NCI-H2029 treated with DMSO at 0.1 percent for 48 hours (cell line): ENCODE results near the gene POLR3A.

Experiments
- DNase-seq: peaks from one replicate; lab custom pipeline; 2025; lab: John Stamatoyannopoulos, UW

The POLR3A gene

GRCh38 chr10:77943121-77943901 is 86.0 kb downstream of the POLR3A start:
- peak; percentile 20 for DNase-seq

GRCh38 chr10:77941790-77942189 is 87.5 kb downstream of the POLR3A start:
- DNase-seq: no peak

GRCh38 chr10:77940627-77941026 is 88.7 kb downstream of the POLR3A start:
- DNase-seq: no peak

GRCh38 chr10:77940225-77940624 is 89.1 kb downstream of the POLR3A start:
- DNase-seq: no peak

- no peak for DNase-seq
Measured at GRCh38 chr10:77939561-77940001, 89.7 kb downstream of the POLR3A start.

GRCh38 chr10:77936697-77937567 is 92.4 kb downstream of the POLR3A start:
- no peak for DNase-seq

- DNase-seq: no peak
Measured at GRCh38 chr10:77932016-77932715, 97.1 kb downstream of the POLR3A start.

GRCh38 chr10:77927402-77928246 is 101.7 kb downstream of the POLR3A start:
- DNase-seq: no peak

DNA sequence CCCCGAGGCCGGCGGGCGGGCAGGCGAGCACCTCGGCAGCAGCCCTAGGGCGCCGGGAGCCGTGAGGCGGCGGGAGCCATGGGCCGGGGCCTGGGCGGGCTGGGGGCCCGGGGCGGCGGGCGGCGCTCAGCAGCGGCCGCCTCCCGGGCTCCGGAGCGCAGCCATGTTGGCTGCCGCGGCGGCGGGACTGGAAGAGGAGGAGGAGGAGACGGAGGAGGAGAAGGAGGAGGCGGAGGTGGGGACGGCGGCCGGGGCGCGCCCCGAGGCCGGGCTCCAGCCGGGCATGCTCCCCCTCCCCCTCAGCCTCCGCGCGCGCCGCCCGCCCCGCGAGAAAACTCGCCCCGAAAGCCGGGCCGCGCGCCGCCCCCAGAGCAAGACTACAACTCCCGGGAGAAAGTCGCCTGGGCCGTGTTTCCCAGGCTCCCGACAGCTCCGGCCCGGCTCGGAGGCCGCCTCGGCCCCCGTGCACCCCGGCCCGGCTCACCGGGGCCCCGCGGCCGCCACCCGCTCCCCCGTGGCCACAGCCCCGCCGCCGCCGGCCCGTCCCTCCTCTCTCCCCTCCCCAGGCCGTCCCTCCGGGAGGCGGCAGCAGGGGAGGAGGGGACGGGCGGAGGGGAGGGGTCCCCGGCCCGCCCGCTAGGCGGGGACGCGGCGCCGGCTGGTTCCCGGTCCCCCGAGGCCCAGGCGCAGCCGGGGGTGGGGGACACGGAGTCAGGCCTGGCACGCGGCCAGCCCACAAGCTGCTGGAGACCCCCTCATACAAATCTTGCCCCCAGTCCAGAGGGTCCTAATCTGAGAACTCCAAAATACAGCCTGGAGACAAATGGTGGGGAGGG is 102.5 kb downstream of the POLR3A start, which contains the start of gene DLG5:
DLG5 (minus strand) TSS at position 190 of the 836 bp plus-strand sequence. CDS start 235 bp downstream, outside the sequence.
- no peak for DNase-seq

DNA sequence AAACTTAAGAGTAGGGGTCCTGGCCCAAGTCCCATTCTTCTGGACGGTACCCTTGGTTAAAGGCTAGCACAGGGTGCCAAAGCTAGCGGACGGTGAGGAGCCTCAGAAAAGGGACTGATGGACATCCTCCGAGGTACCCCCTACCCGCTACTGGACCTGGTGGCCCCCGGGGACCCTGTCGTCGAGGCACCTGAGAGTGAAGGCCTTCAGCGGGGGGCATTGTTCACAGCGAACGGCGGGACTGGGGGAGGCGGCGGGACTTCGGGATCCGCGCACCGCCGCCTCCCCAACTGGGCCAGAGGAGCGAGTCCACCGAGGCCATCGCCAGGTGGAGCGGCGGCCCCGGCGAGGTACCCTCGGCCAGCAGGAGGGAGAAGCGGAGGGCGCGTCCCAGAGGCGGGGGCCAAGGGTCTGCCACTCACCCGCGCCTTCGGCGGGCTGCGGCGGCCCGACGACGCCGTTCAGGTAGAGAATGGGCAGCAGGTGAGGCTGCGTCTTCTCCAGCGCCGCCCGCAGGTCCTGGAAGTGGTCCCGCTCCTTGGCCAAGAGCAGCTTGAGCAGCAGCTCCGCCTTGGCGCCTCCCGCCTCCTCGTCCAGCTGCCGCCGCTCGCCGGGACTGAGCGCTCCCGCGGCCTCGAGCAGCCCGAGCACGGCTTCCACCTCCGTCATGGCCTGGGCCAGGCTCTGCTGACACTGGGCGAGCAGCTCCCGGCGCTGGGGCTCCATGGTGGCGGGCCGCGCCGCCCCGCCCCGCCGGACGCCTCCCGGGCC is 103.3 kb downstream of the POLR3A start:
- no peak for DNase-seq

DNA sequence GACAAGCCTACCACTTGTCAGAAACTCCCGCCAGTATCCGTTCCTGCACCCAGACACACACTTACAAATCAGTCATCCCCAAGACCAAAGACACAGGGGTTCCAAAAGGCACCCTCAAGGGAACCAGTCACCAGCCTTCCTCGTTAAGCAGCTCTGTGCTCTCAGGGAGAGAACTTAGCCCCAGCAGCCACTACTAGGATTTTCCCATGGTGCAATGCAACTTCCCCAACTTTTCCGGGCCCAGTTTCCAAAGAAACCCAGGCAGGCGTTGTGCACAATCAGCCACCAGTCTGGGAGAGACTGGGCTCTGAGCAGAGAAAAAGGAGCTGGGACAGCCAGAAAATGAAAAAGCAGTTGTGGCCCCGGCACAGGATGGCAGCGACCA is 103.9 kb downstream of the POLR3A start:
- DNase-seq: no peak

DNA sequence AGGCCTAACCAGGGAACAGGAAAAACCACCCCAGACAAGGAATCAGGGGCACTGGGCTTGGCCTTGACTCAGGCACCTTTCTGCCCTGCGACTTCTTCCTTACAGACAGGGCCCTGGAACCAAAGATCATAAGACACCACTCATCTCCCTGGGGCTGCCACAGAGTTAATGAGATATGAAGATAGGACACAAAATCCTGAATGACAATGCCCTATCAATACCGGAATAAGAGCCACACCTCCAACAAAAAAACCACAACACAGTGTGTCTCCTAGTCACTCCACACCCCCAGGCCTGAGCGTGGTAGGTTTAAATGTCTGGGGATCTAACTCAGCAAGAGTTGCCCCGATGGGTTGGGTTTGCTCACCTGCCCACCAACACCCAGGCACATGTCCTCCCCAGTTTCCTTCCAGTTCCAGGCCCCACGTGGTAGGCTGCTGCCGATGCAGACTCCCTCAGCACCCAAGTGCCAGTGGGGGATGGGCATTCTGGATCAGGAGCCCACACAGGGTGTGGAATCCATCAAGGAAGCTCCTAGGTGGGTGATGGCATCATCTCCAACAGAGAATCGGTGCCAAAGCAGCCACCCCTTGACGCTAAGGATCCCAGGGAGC is 106.6 kb downstream of the POLR3A start:
- DNase-seq: no peak

- DNase-seq: no peak
Measured at GRCh38 chr10:77922055-77922454, 107.3 kb downstream of the POLR3A start.

GRCh38 chr10:77921395-77921794 is 107.9 kb downstream of the POLR3A start:
- no peak for DNase-seq

DNA sequence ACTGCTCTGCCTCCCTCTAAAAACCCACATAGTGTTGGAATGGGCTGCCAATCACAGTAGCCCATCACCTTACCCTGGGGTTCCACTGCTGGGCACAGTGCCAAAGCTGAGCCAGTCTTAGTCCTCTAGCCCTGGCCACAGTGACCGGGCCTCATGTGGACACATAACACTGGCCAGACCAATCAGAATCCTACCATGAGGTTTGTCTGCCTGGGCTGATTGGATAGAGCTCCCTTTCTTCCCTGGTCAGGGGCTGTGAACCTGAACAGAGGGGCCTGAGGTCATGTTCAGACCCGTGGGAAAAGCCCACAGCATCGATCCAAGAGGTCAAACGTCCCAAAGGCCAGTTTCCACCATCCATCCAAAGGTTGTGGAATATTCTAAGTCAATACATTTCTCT is 108.8 kb downstream of the POLR3A start:
- no peak for DNase-seq

DNA sequence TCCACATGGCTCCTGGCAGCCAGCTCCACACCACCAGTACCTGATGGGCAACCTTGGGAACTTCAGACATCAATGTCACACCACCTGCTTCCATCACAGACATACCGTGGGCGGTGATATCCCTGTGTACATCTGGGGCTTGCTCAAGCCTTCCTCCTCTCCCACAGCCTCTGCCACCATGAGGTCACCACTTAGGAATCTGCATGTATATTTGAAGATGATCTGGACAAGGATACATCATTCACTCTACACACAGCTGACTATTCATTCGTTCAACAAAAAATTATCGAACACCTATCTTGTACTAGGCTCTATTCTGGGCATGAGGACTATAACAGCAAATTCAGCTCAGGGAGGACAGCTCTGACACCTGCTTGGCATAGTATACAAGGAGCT is 109.6 kb downstream of the POLR3A start:
- DNase-seq: no peak
